HEK293 (cell line): ENCODE measurements around the gene RTP5.

ENCODE experiments used
- CTCF ChIP-seq: fragments of 450-650 bp; formaldehyde crosslinking; IDR thresholded peaks from 2 replicates; pipeline ENCODE4 v1.5.1; 2016; ENCODE audit warnings: missing biosample characterization, missing genetic modification characterization
- MEIS1 ChIP-seq: sonication (generic); formaldehyde crosslinking; IDR thresholded peaks from 2 replicates; pipeline ENCODE4 v1.8.1; 2022; ENCODE audit warnings: missing genetic modification reagents, mild to moderate bottlenecking, borderline replicate concordance
- ZNF223 ChIP-seq: fragments of 450-650 bp; formaldehyde crosslinking; IDR thresholded peaks from 2 replicates; pipeline ENCODE4 v1.5.1; 2016; ENCODE audit warnings: missing biosample characterization, missing genetic modification characterization
- ZNF514 ChIP-seq: fragments of 450-650 bp; formaldehyde crosslinking; IDR thresholded peaks from 2 replicates; pipeline ENCODE4 v1.5.1; 2016; ENCODE audit warnings: missing biosample characterization, missing genetic modification characterization
- TF ChIP-seq, protein P1 (sequence below): fragments of 450-650 bp; formaldehyde crosslinking; optimal IDR thresholded peaks from 2 replicates; pipeline ENCODE3; 2016; ENCODE audit warnings: missing biosample characterization, mild to moderate bottlenecking, missing genetic modification characterization
- TF ChIP-seq, protein P2 (sequence below): fragments of 450-650 bp; formaldehyde crosslinking; IDR thresholded peaks from 2 replicates; pipeline ENCODE4 v1.5.1; 2016; ENCODE audit warnings: missing biosample characterization, missing genetic modification characterization, low read depth

DNA sequence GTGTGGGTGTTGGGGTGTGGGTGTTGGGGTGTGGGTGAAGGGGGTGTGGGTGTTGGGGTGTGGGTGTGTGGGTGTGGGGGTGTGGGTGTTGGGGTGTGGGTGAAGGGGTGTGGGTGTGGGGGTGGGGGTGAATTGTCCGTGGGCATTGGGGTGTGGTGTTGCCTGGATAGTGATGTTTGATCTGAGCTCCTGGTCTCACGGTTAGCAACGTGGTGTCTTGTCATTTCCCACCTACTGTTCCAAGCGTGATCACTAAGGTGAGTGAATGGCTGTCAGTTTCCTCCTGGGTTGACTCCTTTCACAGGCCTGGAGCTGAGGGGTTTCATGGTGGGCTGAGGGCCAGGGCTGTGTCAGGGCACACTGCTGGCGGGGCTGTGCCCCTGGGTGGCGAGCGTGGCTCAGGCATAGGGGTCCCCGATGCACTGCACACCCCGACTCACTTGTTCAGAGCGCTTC, 27.2 kb downstream of the RTP5 start:
- TF ChIP-seq CTCF (tag by site-specific recombination) (no peak), ZNF514 (tag by site-specific recombination) (no peak), MEIS1 (no peak), ZNF223 (no peak)
- TF ChIP-seq, protein P1, sequence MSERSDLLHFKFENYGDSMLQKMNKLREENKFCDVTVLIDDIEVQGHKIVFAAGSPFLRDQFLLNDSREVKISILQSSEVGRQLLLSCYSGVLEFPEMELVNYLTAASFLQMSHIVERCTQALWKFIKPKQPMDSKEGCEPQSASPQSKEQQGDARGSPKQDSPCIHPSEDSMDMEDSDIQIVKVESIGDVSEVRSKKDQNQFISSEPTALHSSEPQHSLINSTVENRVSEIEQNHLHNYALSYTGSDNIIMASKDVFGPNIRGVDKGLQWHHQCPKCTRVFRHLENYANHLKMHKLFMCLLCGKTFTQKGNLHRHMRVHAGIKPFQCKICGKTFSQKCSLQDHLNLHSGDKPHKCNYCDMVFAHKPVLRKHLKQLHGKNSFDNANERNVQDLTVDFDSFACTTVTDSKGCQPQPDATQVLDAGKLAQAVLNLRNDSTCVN (tag by site-specific recombination) = no peak
- TF ChIP-seq, protein P2, sequence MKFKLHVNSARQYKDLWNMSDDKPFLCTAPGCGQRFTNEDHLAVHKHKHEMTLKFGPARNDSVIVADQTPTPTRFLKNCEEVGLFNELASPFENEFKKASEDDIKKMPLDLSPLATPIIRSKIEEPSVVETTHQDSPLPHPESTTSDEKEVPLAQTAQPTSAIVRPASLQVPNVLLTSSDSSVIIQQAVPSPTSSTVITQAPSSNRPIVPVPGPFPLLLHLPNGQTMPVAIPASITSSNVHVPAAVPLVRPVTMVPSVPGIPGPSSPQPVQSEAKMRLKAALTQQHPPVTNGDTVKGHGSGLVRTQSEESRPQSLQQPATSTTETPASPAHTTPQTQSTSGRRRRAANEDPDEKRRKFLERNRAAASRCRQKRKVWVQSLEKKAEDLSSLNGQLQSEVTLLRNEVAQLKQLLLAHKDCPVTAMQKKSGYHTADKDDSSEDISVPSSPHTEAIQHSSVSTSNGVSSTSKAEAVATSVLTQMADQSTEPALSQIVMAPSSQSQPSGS = no peak
